Right atrium auricular region (tissue), 2 donors: ENCODE data around the gene TMIGD1. TPM values are rescaled to one million over a fixed set of nuclear protein-coding genes. Genes with fewer than 3 reads are reported as not detected.

ENCODE experiments used
- DNase-seq: peaks from one replicate; pipeline ENCODE4 v3.0.0-alpha.2; 2019; ENCODE audit warnings: low spot score
- H3K27ac ChIP-seq, 2 donors: fragments of 200-600 bp; sonication (generic); 1 replicate in 1 of 2; 2 replicates in 1 of 2; pipeline ENCODE4 v1.5.1; 2016 to 2019
- H3K27me3 ChIP-seq, 2 donors: fragments of 200-600 bp; sonication (generic); one replicate each; pipeline versions ENCODE4 v1.5.1 to v1.6.0; 2017 to 2019
- H3K36me3 ChIP-seq: fragments of 200-600 bp; sonication (generic); one replicate; pipeline ENCODE4 v1.5.1; 2016
- H3K4me1 ChIP-seq, 2 donors: fragments of 200-600 bp; sonication (generic); one replicate each; pipeline versions ENCODE4 v1.5.1 to v1.6.0; 2017 to 2019
- H3K4me3 ChIP-seq, 2 donors: fragments of 200-600 bp; sonication (generic); 1 replicate in 1 of 2; 2 replicates in 1 of 2; pipeline ENCODE4 v1.5.1; 2017 to 2019; ENCODE audit warnings: mild to moderate bottlenecking in 1 of 2, moderate library complexity in 1 of 2
- H3K9me3 ChIP-seq, 2 donors: fragments of 200-600 bp; sonication (generic); one replicate each; pipeline ENCODE4 v1.5.1; 2019
- total RNA-seq, 2 donors: library from RNA; depleted of rRNA; stranded (reverse); fragments of >200 nt; gene quantifications; one replicate each; pipeline ENCODE4 v1.1.0, GENCODE V29; 2016
- TF ChIP-seq, protein P1 (sequence below), 2 donors: fragments of 200-600 bp; sonication (generic); IDR thresholded peaks; one replicate each; pipeline ENCODE4 v1.5.1; 2019; ENCODE audit warnings: antibody characterized with exemption in 2 of 2

TMIGD1 gene
- total RNA-seq, 2 donors from 2014 or later: not detected

DNA sequence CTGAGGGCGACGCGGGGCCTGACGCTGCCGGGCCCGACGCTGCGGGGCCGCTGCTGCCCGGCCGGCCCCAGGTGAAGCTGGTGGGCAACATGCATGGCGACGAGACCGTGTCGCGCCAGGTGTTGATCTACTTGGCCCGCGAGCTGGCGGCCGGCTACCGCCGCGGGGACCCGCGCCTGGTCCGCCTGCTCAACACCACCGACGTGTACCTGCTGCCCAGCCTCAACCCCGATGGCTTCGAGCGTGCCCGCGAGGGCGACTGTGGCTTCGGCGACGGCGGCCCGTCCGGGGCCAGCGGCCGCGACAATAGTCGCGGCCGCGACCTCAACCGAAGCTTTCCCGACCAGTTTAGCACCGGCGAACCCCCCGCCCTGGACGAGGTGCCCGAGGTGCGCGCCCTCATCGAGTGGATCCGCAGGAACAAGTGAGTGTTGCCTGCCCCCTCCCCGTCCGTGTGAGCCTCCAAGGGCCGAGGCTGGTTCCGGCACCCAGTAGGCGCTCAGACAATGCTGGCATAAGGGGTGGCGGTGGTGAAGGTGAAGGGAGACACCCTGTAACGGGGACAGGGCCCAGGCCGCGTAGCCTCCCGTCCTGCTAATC, 45.5 kb upstream of the TMIGD1 start:
- Histone ChIP-seq H3K27ac (peak overlapping the region; percentile 89 to 90), H3K36me3 (no peaks in the 10 kb centered on the region), H3K9me3 (no peaks in the 10 kb centered on the region), H3K4me1 (peaks cover 0 to 59% of the 10 kb centered on the region in 2 donors), H3K27me3 (no peaks in the 10 kb centered on the region), H3K4me3 (peak overlapping the region; percentile 84 to 87)
- DNase-seq: no peak
- TF ChIP-seq, protein P1, sequence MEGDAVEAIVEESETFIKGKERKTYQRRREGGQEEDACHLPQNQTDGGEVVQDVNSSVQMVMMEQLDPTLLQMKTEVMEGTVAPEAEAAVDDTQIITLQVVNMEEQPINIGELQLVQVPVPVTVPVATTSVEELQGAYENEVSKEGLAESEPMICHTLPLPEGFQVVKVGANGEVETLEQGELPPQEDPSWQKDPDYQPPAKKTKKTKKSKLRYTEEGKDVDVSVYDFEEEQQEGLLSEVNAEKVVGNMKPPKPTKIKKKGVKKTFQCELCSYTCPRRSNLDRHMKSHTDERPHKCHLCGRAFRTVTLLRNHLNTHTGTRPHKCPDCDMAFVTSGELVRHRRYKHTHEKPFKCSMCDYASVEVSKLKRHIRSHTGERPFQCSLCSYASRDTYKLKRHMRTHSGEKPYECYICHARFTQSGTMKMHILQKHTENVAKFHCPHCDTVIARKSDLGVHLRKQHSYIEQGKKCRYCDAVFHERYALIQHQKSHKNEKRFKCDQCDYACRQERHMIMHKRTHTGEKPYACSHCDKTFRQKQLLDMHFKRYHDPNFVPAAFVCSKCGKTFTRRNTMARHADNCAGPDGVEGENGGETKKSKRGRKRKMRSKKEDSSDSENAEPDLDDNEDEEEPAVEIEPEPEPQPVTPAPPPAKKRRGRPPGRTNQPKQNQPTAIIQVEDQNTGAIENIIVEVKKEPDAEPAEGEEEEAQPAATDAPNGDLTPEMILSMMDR (IDR thresholded peaks at IDR 0.05): no peak

DNA sequence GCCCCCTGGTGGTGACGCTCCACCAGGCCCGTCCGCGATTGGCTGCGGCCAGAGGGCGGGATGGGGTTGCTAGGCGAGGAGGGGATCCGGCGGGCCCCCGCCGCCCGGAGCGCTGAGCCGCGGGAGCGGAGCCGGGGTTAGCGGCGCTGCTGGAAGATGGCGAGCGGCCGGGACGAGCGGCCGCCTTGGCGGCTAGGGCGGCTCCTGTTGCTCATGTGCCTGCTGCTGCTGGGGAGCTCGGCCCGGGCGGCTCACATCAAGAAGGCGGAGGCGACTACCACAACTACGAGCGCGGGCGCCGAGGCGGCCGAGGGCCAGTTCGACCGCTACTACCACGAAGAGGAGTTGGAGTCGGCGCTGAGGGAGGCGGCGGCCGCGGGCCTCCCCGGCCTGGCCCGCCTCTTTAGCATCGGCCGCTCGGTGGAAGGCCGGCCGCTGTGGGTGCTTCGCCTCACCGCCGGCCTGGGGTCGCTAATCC, 45.0 kb upstream of the TMIGD1 start, which contains the start of gene CPD:
Gene CPD (plus strand): TSS at position 103 of the 478 bp plus-strand sequence. CDS start 54 bp downstream, at position 157.
- H3K4me3 ChIP-seq: peak within 1 kb of the TSS; percentile 84 to 87
- H3K9me3 ChIP-seq: no peaks in the 10 kb centered on the region
- peaks cover 0 to 59% of the 10 kb centered on the region in 2 donors for H3K4me1 ChIP-seq
- no peaks in the 10 kb centered on the region for H3K36me3 ChIP-seq
- H3K27me3 ChIP-seq: no peaks in the 10 kb centered on the region
- TF ChIP-seq, protein P1 (IDR thresholded peaks at IDR 0.05): peak in 1 of 2 donors; percentile 40
- peak within 1 kb of the TSS; percentile 89 to 90 for H3K27ac ChIP-seq
- peak; percentile 98 for DNase-seq

DNA sequence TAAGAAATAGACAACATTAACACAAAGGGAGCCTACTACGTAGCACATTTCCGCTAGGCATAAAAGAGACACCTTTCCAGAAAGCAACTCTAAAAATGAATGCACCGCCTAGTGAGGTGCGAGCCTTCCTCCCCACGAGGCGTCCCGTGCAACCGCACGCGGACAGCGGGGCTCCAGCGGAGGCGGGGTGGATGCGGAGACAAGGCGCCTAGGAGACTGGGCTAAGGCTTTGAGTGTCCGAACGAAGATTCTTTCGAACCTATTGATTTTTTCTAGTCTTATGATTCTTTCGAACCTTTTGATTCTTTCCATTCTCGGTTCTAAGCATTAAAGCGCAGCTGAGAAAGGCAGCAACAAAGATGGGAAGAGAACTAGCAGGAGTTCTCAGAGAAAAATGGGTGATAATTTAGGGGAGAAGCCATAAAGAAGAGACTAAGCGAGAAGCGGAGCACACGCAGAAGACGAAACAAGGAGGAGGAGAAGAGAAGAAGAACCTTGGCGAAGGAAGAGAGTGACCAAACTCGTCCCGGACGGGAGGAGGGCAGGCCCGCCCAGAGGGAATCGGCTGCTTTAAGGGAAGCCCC, 44.5 kb upstream of the TMIGD1 start:
- H3K36me3 ChIP-seq: no peaks in the 10 kb centered on the region
- H3K27me3 ChIP-seq: no peaks in the 10 kb centered on the region
- H3K27ac ChIP-seq: peak overlapping the region; percentile 89 to 90
- H3K4me1 ChIP-seq: peaks cover 0 to 57% of the 10 kb centered on the region in 2 donors
- no peaks in the 10 kb centered on the region for H3K9me3 ChIP-seq
- TF ChIP-seq, protein P1 (IDR thresholded peaks at IDR 0.05): no peak
- H3K4me3 ChIP-seq: peak overlapping the region; percentile 84 to 87
- no peak for DNase-seq

DNA sequence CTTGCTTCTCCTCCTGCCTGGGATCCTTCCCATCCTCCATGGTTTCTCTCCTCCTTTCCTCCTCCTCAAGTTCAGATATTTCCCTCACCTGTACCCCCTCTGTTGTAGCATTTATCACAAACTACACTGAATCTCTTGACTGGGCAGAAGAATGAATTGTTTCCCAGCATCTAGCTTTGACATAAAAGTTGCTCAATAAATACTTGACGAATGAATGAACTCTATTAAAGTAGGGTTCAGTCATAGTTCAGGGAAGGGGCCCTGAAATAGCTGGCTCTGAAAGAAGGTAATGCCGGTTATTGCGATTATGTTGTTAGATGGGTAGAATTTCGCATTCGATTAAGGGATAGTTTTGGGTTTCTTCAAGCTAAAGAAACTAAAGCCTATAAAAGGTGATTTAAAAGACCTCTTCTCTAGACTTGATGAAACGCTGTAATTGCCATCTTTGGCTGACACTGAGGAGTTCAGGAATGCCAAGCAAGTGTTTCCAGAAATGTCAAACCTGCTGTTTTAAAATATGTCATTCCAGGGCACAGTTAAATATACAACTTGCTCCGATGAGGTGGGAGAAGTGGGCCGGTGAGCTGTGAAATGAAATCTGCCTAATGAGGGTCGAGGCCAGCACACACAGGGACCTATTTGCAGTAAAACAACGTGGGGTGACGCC, 43.9 kb upstream of the TMIGD1 start:
- Histone ChIP-seq H3K36me3 (no peaks in the 10 kb centered on the region), H3K27ac (peak overlapping the region; percentile 89 to 90), H3K9me3 (no peaks in the 10 kb centered on the region), H3K4me3 (peak overlapping the region; percentile 84 to 87), H3K27me3 (no peaks in the 10 kb centered on the region), H3K4me1 (peaks cover 0 to 50% of the 10 kb centered on the region in 2 donors)
- DNase-seq: no peak
- TF ChIP-seq, protein P1 (IDR thresholded peaks at IDR 0.05): no peak

DNA sequence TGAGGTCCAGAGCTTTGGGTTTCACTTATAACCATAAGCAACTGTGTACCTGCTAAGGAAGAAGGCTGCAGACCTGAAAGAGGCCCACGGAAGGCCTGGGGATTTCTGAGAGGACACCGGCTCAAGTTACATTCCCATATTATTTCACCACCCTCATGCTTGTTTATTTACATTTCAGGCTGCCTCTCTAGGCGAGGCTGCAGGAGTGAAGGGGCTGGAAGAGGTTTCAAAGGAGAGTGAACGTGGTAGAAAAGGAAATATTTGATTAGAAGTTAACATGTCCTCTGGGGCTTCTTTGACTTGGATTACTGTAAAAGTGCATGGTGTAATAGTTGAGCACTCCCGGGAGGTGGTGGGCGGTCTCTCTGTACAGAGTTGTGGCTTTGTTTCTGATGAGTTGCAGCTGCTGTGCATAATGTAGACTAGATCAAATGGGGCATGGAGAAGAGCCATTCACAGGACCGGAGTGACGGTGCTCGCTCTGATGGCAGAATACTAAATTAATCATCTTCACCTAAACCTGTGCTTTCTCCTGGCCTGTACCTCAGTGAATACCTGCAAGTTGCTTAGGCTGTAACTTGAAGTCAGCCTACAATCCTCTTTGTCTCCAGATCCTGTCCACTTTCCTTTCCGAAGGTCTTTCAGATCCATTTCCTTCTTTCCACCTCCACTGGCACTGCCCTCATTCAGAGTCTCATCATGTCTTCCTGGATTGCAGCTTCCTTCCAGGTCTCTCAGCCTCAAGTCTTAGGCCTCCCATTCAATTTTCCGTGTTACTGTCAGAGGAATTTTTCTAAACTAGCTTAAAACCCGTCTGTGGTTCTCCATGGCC, 43.0 kb upstream of the TMIGD1 start:
- H3K36me3 ChIP-seq: no peaks in the 10 kb centered on the region
- H3K4me1 ChIP-seq: peaks cover 0 to 42% of the 10 kb centered on the region in 2 donors
- no peaks in the 10 kb centered on the region for H3K27me3 ChIP-seq
- H3K9me3 ChIP-seq: no peaks in the 10 kb centered on the region
- H3K4me3 ChIP-seq: no peak overlapping the region
- no peak overlapping the region for H3K27ac ChIP-seq
- TF ChIP-seq, protein P1 (IDR thresholded peaks at IDR 0.05): no peak
- no peak for DNase-seq
